ENCODE results near the gene RTL3.

RTL3 gene

GRCh38 chrX:78622831-78623230 lies 36.3 kb downstream of the RTL3 start:
- in situ Hi-C loops (cut with HindIII; ENCODE audit: low sequenced_read_pairs) = no loop called here

DNA sequence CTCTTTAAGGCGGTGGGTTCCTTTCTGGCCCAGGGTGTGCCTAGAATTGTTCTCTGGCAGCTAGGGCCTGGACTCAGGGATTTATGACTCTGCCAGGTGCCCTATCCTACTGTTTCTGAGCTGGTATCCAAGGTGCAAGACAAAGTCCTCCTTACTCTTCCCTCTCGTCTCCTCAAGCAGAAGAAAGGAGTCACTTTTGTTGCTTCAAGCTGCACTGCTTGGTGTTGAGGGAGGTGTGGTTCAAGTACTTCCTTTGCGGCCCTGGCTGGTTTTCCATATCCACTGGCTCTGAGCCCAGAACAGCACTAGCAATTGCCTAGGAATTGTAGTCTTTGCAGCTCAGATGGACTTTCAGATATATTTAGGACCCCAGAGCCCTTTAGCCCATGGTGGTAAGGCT lies 39.3 kb downstream of the RTL3 start:
- in situ Hi-C loops (cut with HindIII; ENCODE audit: low sequenced_read_pairs) = no loop called here

- in situ Hi-C loops (cut with HindIII; ENCODE audit: low sequenced_read_pairs) = no loop called here
Observed at GRCh38 chrX:78618987-78619386, 40.1 kb downstream of the RTL3 start.

DNA sequence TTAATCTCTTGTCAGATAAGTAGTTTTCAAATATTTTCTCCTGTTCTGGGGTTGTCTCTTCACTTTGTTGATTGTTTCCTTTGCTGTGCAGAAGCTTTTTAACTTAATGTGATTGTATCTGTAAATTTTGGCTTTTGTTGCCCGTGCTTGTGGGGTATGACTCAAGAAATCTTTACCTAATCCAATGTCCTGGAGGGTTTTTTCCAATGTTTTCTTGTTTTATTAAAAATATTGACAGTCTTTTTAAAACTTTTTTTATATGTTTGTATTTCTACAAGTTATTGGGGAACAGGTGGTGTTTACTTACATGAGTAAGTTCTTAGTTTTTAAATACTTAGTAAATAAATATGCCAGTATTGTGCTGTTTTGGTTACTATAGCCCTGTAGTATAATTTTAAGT lies 44.9 kb downstream of the RTL3 start:
- in situ Hi-C loops (cut with HindIII; ENCODE audit: low sequenced_read_pairs) = no loop called here

Measured in DLD1 (cell line).